Omental fat pad (tissue), 4 donors: ENCODE measurements around the gene AHNAK2. TPM values are rescaled to one million over a fixed set of nuclear protein-coding genes. Genes with fewer than 3 reads are reported as not detected.
"Not testable (repeated sequence)": the region's sequence is repeated elsewhere in the genome, so short reads cannot be mapped to it uniquely, and the experiment has no call there.

Experiments used
- ATAC-seq: fragments of 150-250 bp; one replicate; pipeline ENCODE4 v1.9.1; 2016; ENCODE audit warnings: mild to moderate bottlenecking, moderate library complexity; ENCODE audit not compliant: low FRiP score
- DNase-seq: peaks from one replicate; pipeline ENCODE4 v3.0.0-alpha.2; 2019; ENCODE audit warnings: low spot score
- CTCF ChIP-seq, 3 donors: fragments of 450-650 bp; IDR thresholded peaks; one replicate each; pipeline ENCODE4 v1.5.1; 2016 to 2017; ENCODE audit warnings: antibody characterized with exemption in 3 of 3, mild to moderate bottlenecking in 3 of 3, moderate library complexity in 2 of 3
- total RNA-seq, 4 donors: library from RNA; depleted of rRNA; stranded (reverse); fragments of >200 nt; gene quantifications; one replicate each; pipeline ENCODE4 v1.1.0, GENCODE V29; 2016

The AHNAK2 gene
- total RNA-seq, 4 donors from 2014 or later: 18.6 to 44.5 (median 34.2) TPM

DNA sequence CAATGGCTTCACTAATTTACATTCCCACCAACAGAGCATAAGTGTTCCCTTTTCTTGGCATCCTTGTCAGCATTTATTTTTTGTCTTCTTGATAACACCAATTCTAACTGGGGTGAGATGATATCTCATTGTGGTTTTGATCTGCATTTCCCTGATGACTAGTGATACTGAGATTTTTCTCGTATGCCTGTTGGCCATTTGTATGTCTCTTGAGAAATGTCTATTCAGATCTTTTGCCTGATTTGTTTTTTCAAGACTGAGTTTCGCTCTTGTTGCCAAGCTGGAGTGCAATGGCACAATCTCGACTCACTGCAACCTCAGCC is 58.2 kb downstream of the AHNAK2 start:
- ATAC-seq (no peak), DNase-seq (no peak)
- TF ChIP-seq CTCF (IDR thresholded peaks at IDR 0.05): no peak

- not testable (repeated sequence) for DNase-seq, ATAC-seq
These were observed 58.8 kb downstream of the AHNAK2 start for GRCh38 chr14:104919152-104919992.

GRCh38 chr14:104917993-104918392 is 60.2 kb downstream of the AHNAK2 start:
- DNase-seq (no peak), ATAC-seq (no peak)
- no peak for TF ChIP-seq CTCF (IDR thresholded peaks at IDR 0.05)

- TF ChIP-seq CTCF (IDR thresholded peaks at IDR 0.05): no peak
- ATAC-seq (no peak), DNase-seq (no peak)
These were observed 61.1 kb downstream of the AHNAK2 start for GRCh38 chr14:104917116-104917515.

DNA sequence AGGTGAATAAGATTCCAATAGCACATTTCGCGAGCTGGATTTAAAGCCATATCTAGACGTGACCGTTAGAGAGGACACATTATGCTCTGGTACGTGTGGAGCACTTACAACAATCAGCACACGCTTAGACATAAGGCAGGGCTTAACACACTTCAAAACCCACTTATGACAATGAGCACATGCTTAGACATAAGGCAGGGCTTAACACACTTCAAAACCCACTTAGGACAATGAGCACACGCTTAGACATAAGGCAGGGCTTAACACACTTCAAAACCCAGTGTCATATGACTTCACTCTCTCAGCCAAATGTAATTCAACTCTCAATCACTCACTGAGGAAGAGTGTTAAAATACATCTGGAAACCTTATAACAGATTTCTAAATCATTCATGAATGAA is 64.7 kb downstream of the AHNAK2 start:
- DNase-seq (no peak), ATAC-seq (no peak)
- no peak for TF ChIP-seq CTCF (IDR thresholded peaks at IDR 0.05)

DNA sequence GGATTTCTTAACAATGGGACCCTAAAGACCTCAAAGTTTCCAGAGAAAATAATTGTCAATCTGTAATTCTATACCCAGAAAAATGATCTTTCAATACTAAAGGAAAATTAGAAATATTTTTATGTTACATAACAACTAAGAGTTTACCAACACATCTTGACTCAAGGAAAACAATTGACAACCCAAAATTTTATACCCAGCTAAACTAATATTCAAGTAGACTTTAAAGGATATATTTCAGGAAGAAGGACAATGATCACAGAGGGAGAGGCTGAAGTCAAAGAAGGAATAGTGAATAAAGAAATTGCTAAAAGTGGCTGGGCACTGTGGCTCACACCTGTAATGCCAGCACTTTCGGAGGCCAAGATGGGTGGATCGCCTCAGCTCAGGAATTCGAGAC is 66.1 kb downstream of the AHNAK2 start:
- TF ChIP-seq CTCF (IDR thresholded peaks at IDR 0.05): no peak
- no peak for DNase-seq
- no peak for ATAC-seq

GRCh38 chr14:104908303-104908702 is 69.9 kb downstream of the AHNAK2 start:
- DNase-seq: no peak
- no peak for TF ChIP-seq CTCF (IDR thresholded peaks at IDR 0.05)
- no peak for ATAC-seq

GRCh38 chr14:104905579-104905933 is 72.6 kb downstream of the AHNAK2 start:
- ATAC-seq: not testable (repeated sequence)

GRCh38 chr14:104904650-104905578 is 73.3 kb downstream of the AHNAK2 start:
- DNase-seq, ATAC-seq: not testable (repeated sequence)

More at GRCh38 chr14:104905579-104905933, 72.6 kb downstream of the AHNAK2 start:
- DNase-seq: not testable (repeated sequence)
